ENCODE measurements around the gene MUC6.
A peak's percentile ranks its signal among the peaks of the same experiment; 100 is the strongest.

The MUC6 gene

GRCh38 chr11:1052133-1053011, 15.9 kb upstream of the MUC6 start:
- no peak for DNase-seq (ENCODE audit: low spot score)

- DNase-seq (ENCODE audit: low spot score): no peak
These were observed 15.0 kb upstream of the MUC6 start for GRCh38 chr11:1051356-1052132.

- peak; percentile 96 for DNase-seq (ENCODE audit: low spot score)
These were observed 14.2 kb upstream of the MUC6 start for GRCh38 chr11:1050581-1051355.

GRCh38 chr11:1049911-1050580, 13.5 kb upstream of the MUC6 start:
- no peak for DNase-seq (ENCODE audit: low spot score)

GRCh38 chr11:1049431-1049891, 12.9 kb upstream of the MUC6 start:
- no peak for DNase-seq (ENCODE audit: low spot score)

- DNase-seq (ENCODE audit: low spot score): no peak
These were observed 12.5 kb upstream of the MUC6 start for GRCh38 chr11:1049071-1049405.

GRCh38 chr11:1048375-1049070, 12.0 kb upstream of the MUC6 start:
- DNase-seq (ENCODE audit: low spot score): no peak

- no peak for DNase-seq (ENCODE audit: low spot score)
These were observed 11.2 kb upstream of the MUC6 start for GRCh38 chr11:1047595-1048156.

GRCh38 chr11:1044160-1044559, 7.6 kb upstream of the MUC6 start:
- no peak for DNase-seq (ENCODE audit: low spot score)

GRCh38 chr11:1043563-1044096, 7.1 kb upstream of the MUC6 start:
- DNase-seq (ENCODE audit: low spot score): no peak

GRCh38 chr11:1042626-1043562, 6.4 kb upstream of the MUC6 start:
- DNase-seq (ENCODE audit: low spot score): no peak

- DNase-seq (ENCODE audit: low spot score): peak; percentile 97
These were observed 5.6 kb upstream of the MUC6 start for GRCh38 chr11:1041936-1042608.

- no peak for DNase-seq (ENCODE audit: low spot score)
These were observed 5.0 kb upstream of the MUC6 start for GRCh38 chr11:1041471-1041870.

GRCh38 chr11:1041149-1041467, 4.6 kb upstream of the MUC6 start:
- no peak for DNase-seq (ENCODE audit: low spot score)

GRCh38 chr11:1040428-1041148, 4.1 kb upstream of the MUC6 start:
- no peak for DNase-seq (ENCODE audit: low spot score)

GRCh38 chr11:1039481-1040427, 3.2 kb upstream of the MUC6 start:
- DNase-seq (ENCODE audit: low spot score): no peak

GRCh38 chr11:1038921-1039320, 2.4 kb upstream of the MUC6 start:
- no peak for DNase-seq (ENCODE audit: low spot score)
